ENCODE data around the gene PCCA. TPM values are rescaled to one million over a fixed set of nuclear protein-coding genes. Genes with fewer than 3 reads are reported as not detected.

PCCA gene
- total RNA-seq, 1 donor from 2014 or later, result 15.7 TPM

- intact Hi-C loops (cut with micrococcal nuclease), result no loop called here
These were observed 408.5 kb downstream of the PCCA start for GRCh38 chr13:100497389-100497788.

- intact Hi-C loops (cut with micrococcal nuclease), result no loop called here
These were observed 413.6 kb downstream of the PCCA start for GRCh38 chr13:100502446-100502845.

- intact Hi-C loops (cut with micrococcal nuclease), result loop anchor here (1.0 kb wide), 1 partner anchor 849 kb away; no protein-coding TSS in a partner anchor
These were observed 414.7 kb downstream of the PCCA start for GRCh38 chr13:100503622-100504021.

GRCh38 chr13:100506154-100506553 is 417.3 kb downstream of the PCCA start:
- intact Hi-C loops (cut with micrococcal nuclease), result loop anchor here (2.0 kb wide), 3 partner anchors 71 to 1009 kb away; no protein-coding TSS in a partner anchor

- intact Hi-C loops (cut with micrococcal nuclease), result loop anchor here (2.0 kb wide), 3 partner anchors 72 to 1010 kb away; no protein-coding TSS in a partner anchor
These were observed 417.9 kb downstream of the PCCA start for GRCh38 chr13:100506600-100507422.

- intact Hi-C loops (cut with micrococcal nuclease), result no loop called here
These were observed 419.6 kb downstream of the PCCA start for GRCh38 chr13:100508455-100508854.

- intact Hi-C loops (cut with micrococcal nuclease), result no loop called here
These were observed 420.1 kb downstream of the PCCA start for GRCh38 chr13:100508996-100509395.

GRCh38 chr13:100510208-100510957 is 421.5 kb downstream of the PCCA start:
- intact Hi-C loops (cut with micrococcal nuclease), result no loop called here

- intact Hi-C loops (cut with micrococcal nuclease), result no loop called here
These were observed 422.6 kb downstream of the PCCA start for GRCh38 chr13:100511466-100511865.

GRCh38 chr13:100512422-100512821 is 423.5 kb downstream of the PCCA start:
- intact Hi-C loops (cut with micrococcal nuclease), result no loop called here

- intact Hi-C loops (cut with micrococcal nuclease), result no loop called here
These were observed 424.3 kb downstream of the PCCA start for GRCh38 chr13:100513171-100513570.

GRCh38 chr13:100513987-100514670 is 425.2 kb downstream of the PCCA start:
- intact Hi-C loops (cut with micrococcal nuclease), result loop anchor here (1.0 to 2.0 kb wide), 10 partner anchors 72 to 1072 kb away; partner anchors contain the start of gene PCCA

- intact Hi-C loops (cut with micrococcal nuclease), result loop anchor here (1.0 to 2.0 kb wide), 10 partner anchors 73 to 1073 kb away; partner anchors contain the start of gene PCCA
These were observed 426.0 kb downstream of the PCCA start for GRCh38 chr13:100514788-100515409.

GRCh38 chr13:100515410-100515800 is 426.5 kb downstream of the PCCA start:
- intact Hi-C loops (cut with micrococcal nuclease), result loop anchor here (2.0 kb wide), 2 partner anchors 123 to 521 kb away; no protein-coding TSS in a partner anchor

- intact Hi-C loops (cut with micrococcal nuclease), result no loop called here
These were observed 428.2 kb downstream of the PCCA start for GRCh38 chr13:100517135-100517534.

- intact Hi-C loops (cut with micrococcal nuclease), result no loop called here
These were observed 428.8 kb downstream of the PCCA start for GRCh38 chr13:100517728-100518127.

- intact Hi-C loops (cut with micrococcal nuclease), result no loop called here
These were observed 429.6 kb downstream of the PCCA start for GRCh38 chr13:100518394-100519062.

GRCh38 chr13:100519626-100520025 is 430.7 kb downstream of the PCCA start:
- intact Hi-C loops (cut with micrococcal nuclease), result no loop called here

- intact Hi-C loops (cut with micrococcal nuclease), result no loop called here
These were observed 432.3 kb downstream of the PCCA start for GRCh38 chr13:100520936-100521850.
